Activated T-cell treated with anti-CD3 and anti-CD28 coated beads, Interleukin-2, amount 50 U/mL, for 1 hour (primary cell): ENCODE results near the gene SH2D3C.

Experiments used
- DNase-seq: peaks from one replicate; pipeline ENCODE4 v3.0.0-alpha.2; 2020

Gene SH2D3C

GRCh38 chr9:127778280-127779135 is at the start of gene SH2D3C:
SH2D3C (minus strand) TSS chr9:127778666; CDS start chr9:127778627, 39 bp downstream.
- DNase-seq, result peak; percentile 54

- no peak for DNase-seq
These were observed 47.9 kb upstream of the SH2D3C start for GRCh38 chr9:127826253-127826913.

GRCh38 chr9:127825319-127826051 is 47.0 kb upstream of the SH2D3C start:
- no peak for DNase-seq

- DNase-seq, result no peak
These were observed 43.6 kb upstream of the SH2D3C start for GRCh38 chr9:127822108-127822507.

- DNase-seq, result no peak
These were observed 40.1 kb upstream of the SH2D3C start for GRCh38 chr9:127818574-127818973.

- DNase-seq, result no peak
These were observed 39.5 kb upstream of the SH2D3C start for GRCh38 chr9:127817881-127818434.

GRCh38 chr9:127816728-127817127 is 38.3 kb upstream of the SH2D3C start:
- DNase-seq, result no peak

GRCh38 chr9:127816362-127816725 is 37.9 kb upstream of the SH2D3C start:
- no peak for DNase-seq

- DNase-seq, result no peak
These were observed 37.3 kb upstream of the SH2D3C start for GRCh38 chr9:127815512-127816361.

- DNase-seq, result no peak
These were observed 36.4 kb upstream of the SH2D3C start for GRCh38 chr9:127814619-127815511.

- DNase-seq, result no peak
These were observed 35.3 kb upstream of the SH2D3C start for GRCh38 chr9:127813686-127814226.

GRCh38 chr9:127812936-127813675 is 34.6 kb upstream of the SH2D3C start:
- no peak for DNase-seq

GRCh38 chr9:127812011-127812410 is 33.5 kb upstream of the SH2D3C start:
- no peak for DNase-seq

GRCh38 chr9:127810378-127811187 is 32.1 kb upstream of the SH2D3C start:
- no peak for DNase-seq

GRCh38 chr9:127809540-127810377 is 31.3 kb upstream of the SH2D3C start:
- DNase-seq, result no peak

GRCh38 chr9:127809002-127809539 is 30.6 kb upstream of the SH2D3C start:
- no peak for DNase-seq

GRCh38 chr9:127808347-127809001 is 30.0 kb upstream of the SH2D3C start:
- DNase-seq, result no peak
